Pulmonary artery endothelial cell (primary cell): ENCODE results near the gene CRACDL. TPM values are rescaled to one million over a fixed set of nuclear protein-coding genes. Genes with fewer than 3 reads are reported as not detected.

ENCODE experiments used
- DNase-seq: peaks from one replicate; pipeline ENCODE4 v3.0.0-alpha.2; 2011; ENCODE audit warnings: low read depth, low spot score
- total RNA-seq: library from RNA; depleted of rRNA; stranded (reverse); fragments of >200 nt; gene quantifications from 2 replicates; pipeline ENCODE4 v1.2.3, GENCODE V29; 2014

The CRACDL gene
- total RNA-seq, 1 donor from 2014 or later: 9.9 TPM

GRCh38 chr2:98777710-98778109 is 158.3 kb downstream of the CRACDL start:
- DNase-seq: no peak

- no peak for DNase-seq
Measured at GRCh38 chr2:98777076-98777475, 158.9 kb downstream of the CRACDL start.

DNA sequence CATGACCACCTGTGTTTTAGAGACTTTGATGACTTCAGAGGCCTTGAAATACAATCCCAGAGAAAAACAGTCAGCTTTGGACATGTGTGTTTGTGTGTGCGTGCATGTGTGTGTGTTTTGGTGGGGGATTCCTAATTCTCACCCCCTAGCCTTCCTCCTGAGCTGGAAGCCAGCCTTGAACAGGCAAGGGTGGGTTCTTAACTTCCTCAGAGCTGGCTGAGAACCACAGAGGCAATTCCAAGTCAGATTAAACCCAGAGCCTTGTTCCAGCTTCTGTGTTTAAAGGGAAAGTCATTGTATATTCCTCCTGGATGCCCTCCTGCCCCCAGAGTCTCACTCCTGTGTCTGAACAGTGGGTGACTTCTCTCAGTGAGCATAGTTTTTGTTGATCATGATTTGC is 159.9 kb downstream of the CRACDL start:
- DNase-seq: no peak

DNA sequence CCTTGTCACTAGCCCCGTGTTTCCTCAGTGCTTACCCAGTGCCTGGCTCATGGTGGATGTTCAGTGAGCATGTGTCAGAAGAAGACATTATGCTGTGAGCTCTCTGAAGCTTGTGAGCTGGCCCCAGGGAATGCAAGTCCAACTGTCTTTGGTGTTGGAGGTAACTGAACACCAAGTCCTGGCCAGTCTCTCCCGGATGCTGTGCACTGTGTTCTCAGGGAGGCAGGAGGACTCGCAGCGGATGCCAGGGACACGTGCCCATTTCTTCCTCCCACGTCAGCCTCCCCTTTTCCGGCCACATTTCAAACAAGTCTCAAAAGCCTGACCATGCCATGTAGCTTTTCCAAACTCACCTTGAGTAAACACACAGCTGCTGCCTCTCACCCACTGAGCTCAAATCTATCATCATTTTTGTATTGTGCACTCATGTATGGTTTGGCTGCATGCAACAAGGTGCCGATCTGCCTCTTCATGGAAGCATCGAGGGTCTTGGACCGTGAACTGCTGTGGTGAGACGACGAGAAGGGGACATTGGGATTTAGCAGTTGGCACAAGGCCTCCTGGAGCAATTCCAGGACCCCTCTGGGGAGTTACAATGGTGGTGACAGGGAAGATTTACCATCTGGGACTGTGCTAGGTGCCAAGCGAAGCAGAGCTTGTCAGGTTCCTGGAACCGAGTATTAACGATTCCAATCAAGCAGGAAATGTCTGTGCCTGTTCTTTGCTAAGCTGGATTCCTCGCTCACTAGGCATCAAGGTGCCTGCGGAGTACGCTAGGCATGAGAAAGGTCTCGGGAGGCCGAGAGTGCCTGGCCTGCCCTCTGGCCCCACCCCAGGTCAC is 160.7 kb downstream of the CRACDL start:
- DNase-seq: no peak

DNA sequence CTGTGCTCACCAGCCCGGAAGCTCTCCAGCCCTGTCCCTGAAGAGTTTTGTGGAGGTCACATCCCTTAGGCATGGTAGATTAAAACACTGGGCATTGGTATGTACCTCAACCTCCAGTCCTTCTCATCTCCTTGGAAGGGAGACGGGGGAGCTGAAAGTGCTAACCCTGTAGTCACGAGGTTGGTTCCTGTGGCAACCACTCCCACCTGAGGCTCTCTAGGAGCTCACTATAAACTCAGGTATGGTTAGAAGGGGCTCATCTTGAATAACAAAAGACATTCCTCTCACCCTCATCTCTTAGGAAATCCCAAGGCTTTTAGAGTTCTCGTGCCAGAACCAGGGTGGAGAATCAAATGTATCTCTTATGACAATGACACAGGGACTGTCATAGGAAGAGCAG is 162.1 kb downstream of the CRACDL start:
- DNase-seq: no peak

DNA sequence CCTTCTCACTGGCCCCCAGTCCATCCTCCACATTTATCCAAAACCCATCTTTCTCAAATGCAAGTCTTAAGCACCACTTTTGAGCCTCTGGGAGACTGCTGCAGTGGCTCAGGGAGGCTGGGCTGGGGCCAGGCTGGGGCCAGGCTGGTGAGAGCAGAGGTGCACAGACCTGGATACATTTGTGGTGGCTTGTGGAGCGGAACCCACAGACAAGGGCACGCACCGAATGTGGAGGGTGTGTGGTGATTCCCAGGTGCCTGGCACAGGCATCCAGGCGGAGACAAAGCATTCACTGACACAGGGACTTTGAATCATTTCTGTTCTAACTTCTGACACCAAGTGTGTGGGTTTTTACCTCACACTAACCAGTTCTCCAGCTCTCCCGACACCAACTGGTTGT is 162.9 kb downstream of the CRACDL start:
- no peak for DNase-seq

- no peak for DNase-seq
Measured at GRCh38 chr2:98772536-98772935, 163.5 kb downstream of the CRACDL start.

GRCh38 chr2:98771721-98772524 is 164.1 kb downstream of the CRACDL start:
- DNase-seq: no peak

DNA sequence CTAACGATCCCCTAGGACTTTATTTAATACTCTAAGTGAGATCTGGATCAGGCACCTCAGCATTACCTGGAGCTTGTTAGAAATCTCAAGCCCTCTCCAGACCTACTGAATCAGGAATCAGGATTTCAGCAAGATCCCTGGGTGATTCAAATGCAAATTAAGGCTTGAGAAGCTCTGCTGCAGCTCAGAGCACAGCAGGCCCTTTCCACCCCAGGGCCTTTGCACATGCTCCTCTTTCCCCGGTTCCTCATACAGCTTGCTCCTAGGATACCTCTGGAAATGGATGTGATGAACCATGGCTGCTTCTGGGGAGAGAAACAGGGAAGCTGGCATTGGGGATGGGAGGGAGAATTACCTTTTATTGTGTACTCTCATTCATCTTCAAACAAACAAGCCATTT is 164.8 kb downstream of the CRACDL start:
- DNase-seq: no peak

- no peak for DNase-seq
Measured at GRCh38 chr2:98769784-98770183, 166.2 kb downstream of the CRACDL start.

GRCh38 chr2:98769114-98769476 is 166.9 kb downstream of the CRACDL start:
- no peak for DNase-seq

DNA sequence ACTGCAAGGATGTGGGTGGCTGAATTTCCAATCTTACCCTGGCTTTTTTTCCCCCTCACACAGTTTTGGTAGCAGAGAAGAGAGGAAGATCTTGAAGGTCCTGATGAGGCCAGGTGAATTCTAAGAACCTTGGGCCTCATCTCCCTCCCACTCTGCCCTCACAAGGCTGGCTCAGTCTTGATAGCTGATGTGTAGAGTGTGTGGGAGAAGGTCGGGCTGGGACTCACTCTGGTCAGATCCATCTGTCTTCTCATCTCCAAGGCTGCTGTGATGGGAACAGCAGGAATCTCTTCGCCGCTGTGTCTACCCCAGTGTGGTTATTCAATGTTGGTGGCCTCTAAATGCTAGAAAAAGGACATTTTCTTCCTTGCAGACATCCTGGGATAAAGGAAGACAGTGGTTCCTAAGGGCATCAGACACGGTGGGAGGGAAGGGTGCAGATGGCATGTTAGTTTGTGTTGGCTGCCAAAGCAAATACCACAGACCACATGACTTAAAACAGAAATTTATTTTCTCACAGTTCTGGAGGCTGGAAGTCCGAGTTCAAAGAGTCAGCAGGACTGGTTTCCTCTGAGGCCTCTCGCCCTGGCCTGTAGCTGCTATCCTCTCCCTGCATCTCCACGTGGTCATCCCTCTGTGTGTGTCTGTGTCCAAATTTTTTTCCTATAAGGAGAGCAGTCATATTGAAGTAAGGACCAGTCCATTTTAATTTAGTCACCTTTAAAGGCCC is 167.5 kb downstream of the CRACDL start:
- DNase-seq: peak; percentile 66

GRCh38 chr2:98764499-98764898 is 171.5 kb downstream of the CRACDL start:
- no peak for DNase-seq

- DNase-seq: no peak
Measured at GRCh38 chr2:98763209-98763951, 172.6 kb downstream of the CRACDL start.

DNA sequence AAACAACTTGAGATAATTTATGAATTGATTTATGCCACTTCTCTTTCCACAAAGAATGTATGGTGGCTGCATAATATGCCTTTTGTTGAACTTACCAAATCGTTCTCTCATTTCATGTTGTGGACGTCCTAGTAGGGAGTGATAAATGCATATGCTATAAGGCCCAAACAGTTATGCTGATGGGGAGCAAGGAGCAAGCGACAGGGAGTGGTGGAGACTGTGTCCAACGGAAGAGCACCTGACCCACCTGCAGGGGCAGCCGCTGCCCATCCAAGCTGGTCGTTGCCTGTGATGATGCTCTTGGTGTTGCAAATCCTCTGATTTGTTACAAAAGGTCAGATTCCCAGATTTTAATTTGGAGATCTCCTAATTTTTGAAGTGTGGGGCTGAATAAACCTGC is 174.1 kb downstream of the CRACDL start:
- DNase-seq: no peak

- no peak for DNase-seq
Measured at GRCh38 chr2:98761267-98761781, 174.7 kb downstream of the CRACDL start.

- no peak for DNase-seq
Measured at GRCh38 chr2:98759827-98760625, 176.0 kb downstream of the CRACDL start.

DNA sequence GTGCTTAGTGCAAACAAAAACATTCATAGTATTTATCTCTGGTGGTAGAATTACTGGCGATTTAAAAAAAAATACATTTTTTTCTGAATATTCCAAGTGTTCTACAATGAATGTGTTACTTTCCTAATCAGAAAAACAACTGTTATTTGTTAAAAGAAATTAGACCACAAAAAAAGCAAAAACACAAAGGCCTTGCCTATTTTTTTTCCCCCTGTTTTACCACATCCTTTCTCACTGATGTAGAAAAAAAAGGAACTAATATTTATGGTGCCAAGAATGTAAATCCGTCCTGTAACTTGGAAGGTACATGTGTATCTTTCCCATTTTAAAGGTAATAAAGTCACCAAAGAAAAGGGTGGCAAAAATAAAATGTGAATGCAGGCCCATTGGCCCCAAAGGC is 176.7 kb downstream of the CRACDL start:
- DNase-seq: no peak

DNA sequence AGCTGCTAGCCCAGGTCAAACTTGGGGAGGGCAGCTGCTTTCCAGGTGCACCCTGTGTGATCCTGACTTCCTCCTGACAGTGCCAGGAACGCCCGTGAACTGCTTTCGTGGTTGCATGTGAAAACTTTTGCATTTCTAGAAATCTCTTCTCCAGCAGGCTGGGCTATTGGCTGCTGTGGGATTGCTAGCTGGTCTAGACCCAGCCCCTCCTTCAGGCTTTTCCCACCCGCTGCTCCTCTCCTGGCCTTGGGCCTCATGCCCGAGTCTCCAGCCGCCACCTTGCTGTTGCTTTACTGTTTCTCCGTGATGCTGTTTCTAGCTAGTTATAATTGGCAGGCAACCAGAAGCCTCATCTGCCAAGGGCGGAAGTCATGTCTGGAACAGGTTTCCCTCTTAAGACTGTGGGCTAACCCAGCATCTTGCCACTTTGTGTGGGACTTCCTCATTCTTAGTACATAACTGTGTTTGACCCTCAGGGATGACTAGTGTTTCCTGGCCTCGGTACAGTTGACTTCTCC is 178.1 kb downstream of the CRACDL start:
- peak; percentile 98 for DNase-seq

DNA sequence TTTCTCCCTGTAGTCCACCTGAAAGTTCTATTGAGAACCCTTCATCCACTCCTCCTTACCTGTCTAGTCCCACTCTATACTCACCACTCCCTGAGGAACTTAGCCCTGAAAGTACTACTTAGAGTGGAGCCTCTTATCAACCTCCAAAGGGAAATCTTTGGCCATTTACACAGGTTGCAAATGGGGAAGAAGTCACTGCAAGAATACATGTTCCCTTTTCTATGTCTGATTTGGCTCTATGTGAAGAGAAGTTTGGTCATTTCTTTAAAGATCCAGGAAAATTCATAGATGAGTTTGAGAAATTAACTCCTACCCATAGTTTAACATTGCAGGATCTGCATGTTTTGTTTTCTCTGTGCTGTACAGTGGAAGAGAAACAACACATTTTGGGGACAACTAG is 182.2 kb downstream of the CRACDL start:
- no peak for DNase-seq
